Right cardiac atrium (tissue), 5 donors: Measurements from ENCODE around the gene ARFGAP1. TPM values are rescaled to one million over a fixed set of nuclear protein-coding genes. Genes with fewer than 3 reads are reported as not detected.

Experiments used
- ATAC-seq, 2 donors: fragments of 200-7000 bp; cut with Tn5 transposase; one replicate each; pipeline versions ENCODE4 v1.8.0 to v1.9.1; 2020; ENCODE audit warnings: moderate library complexity in 2 of 2, mild to moderate bottlenecking in 1 of 2
- DNase-seq, 3 donors: peaks; one replicate each; pipeline ENCODE4 v3.0.0-alpha.2; 2020
- H3K27ac ChIP-seq: one replicate; pipeline ENCODE4 v1.5.1; 2013; ENCODE audit warnings: mild to moderate bottlenecking, low read length, control low read depth, moderate library complexity
- H3K27me3 ChIP-seq: one replicate; pipeline ENCODE4 v1.6.1; 2013; ENCODE audit not compliant: control insufficient read depth, insufficient read depth
- H3K4me1 ChIP-seq: one replicate; pipeline ENCODE4 v1.6.1; 2013; ENCODE audit warnings: low read length; ENCODE audit not compliant: control insufficient read depth, insufficient read depth
- H3K4me3 ChIP-seq: one replicate; pipeline ENCODE4 v1.5.1; 2013; ENCODE audit warnings: low read length, control low read depth
- H3K9me3 ChIP-seq: one replicate; pipeline ENCODE4 v1.6.1; 2013; ENCODE audit warnings: low read length; ENCODE audit not compliant: control insufficient read depth
- WGBS: extraction: QIAGEN DNeasy Blood & Tissue Kit; methylation state at CpG from one replicate; pipeline ENCODE4 v1.1.7; 2013; 5-methylcytosine and 5-hydroxymethylcytosine counted together
- intact Hi-C, 4 donors: fragments of 100-400 bp; cut with DNase I; formaldehyde crosslinking; loops; one replicate each; pipeline versions ENCODE4 v1.11.0 to v1.14.0; 2022 to 2023
- polyA plus RNA-seq: library from polyadenylated mRNA; stranded (reverse); fragments of 200-250 nt; gene quantifications from one replicate; pipeline ENCODE4 v1.2.3, GENCODE V29; 2013
- total RNA-seq, 4 donors: library from RNA; stranded (reverse); fragmentation: NEBNext Ultra II Directional; extraction: Animal tissue kit (Norgen Biotek cat#: 25700); gene quantifications; one replicate each; pipeline ENCODE4 v1.2.1, GENCODE V29; 2021
- donor health status: healthy with polysubstance abuse.
- donor health status: DM: no; HTN: yes; CAD: no.
- donor health status: DM: no; HTN: no; CAD: no.
- donor health status: DM: no; HTN: yes; CAD: no; lungs with severe emphysema.
- donor health status: DM: yes; HTN: yes; CAD: no.

ARFGAP1 gene
- total and polyA plus RNA-seq, 5 donors, result 36.9 to 50.7 (median 39.9) TPM

- H3K9me3 ChIP-seq, result no peaks in the 10 kb centered on the region
- peak overlapping the region; percentile 41 for H3K4me3 ChIP-seq
- no peak overlapping the region for H3K27ac ChIP-seq
- ATAC-seq, result peak in 1 of 2 donors; percentile 34
- DNase-seq, result no peak
- WGBS, result 1% methylated on average over 89 of the region's 89 CpGs
- no peaks in the 10 kb centered on the region for H3K4me1 ChIP-seq
- H3K27me3 ChIP-seq, result no peaks in the 10 kb centered on the region
- intact Hi-C loops, result no loop called here
Measured at GRCh38 chr20:63253438-63254231, 19.0 kb upstream of the ARFGAP1 start.

GRCh38 chr20:63254232-63254605 is 18.4 kb upstream of the ARFGAP1 start, which contains the start of gene NKAIN4:
NKAIN4 (minus strand) TSS chr20:63254463; CDS start chr20:63254450, 13 bp downstream.
- H3K9me3 ChIP-seq, result no peaks in the 10 kb centered on the region
- WGBS, result 3% methylated on average over 43 of the region's 46 CpGs
- DNase-seq, result no peak
- peak within 1 kb of the TSS; percentile 41 for H3K4me3 ChIP-seq
- H3K27me3 ChIP-seq, result no peaks in the 10 kb centered on the region
- no peaks in the 10 kb centered on the region for H3K4me1 ChIP-seq
- no peak for ATAC-seq
- H3K27ac ChIP-seq, result no peak within 1 kb of the TSS
- intact Hi-C loops, result no loop called here

GRCh38 chr20:63254606-63255384 is 17.8 kb upstream of the ARFGAP1 start:
- H3K9me3 ChIP-seq, result no peaks in the 10 kb centered on the region
- no peaks in the 10 kb centered on the region for H3K27me3 ChIP-seq
- intact Hi-C loops, result no loop called here
- 8% methylated on average over 56 of the region's 56 CpGs for WGBS
- no peak for ATAC-seq
- DNase-seq, result no peak
- no peaks in the 10 kb centered on the region for H3K4me1 ChIP-seq
- H3K4me3 ChIP-seq, result peak overlapping the region; percentile 41
- H3K27ac ChIP-seq, result no peak overlapping the region

GRCh38 chr20:63255931-63256704 is 16.5 kb upstream of the ARFGAP1 start:
- Histone ChIP-seq H3K4me3 (no peak overlapping the region), H3K9me3 (no peaks in the 10 kb centered on the region), H3K27ac (no peak overlapping the region), H3K4me1 (no peaks in the 10 kb centered on the region), H3K27me3 (no peaks in the 10 kb centered on the region)
- ATAC-seq, result no peak
- no peak for DNase-seq
- 64% methylated on average over 31 of the region's 31 CpGs for WGBS
- intact Hi-C loops, result no loop called here

- ATAC-seq (no peak), DNase-seq (no peak)
- WGBS, result 91% methylated on average over 4 of the region's 4 CpGs
- intact Hi-C loops, result no loop called here
- H3K4me1 ChIP-seq, result no peaks in the 10 kb centered on the region
- H3K27me3 ChIP-seq, result no peaks in the 10 kb centered on the region
- H3K27ac ChIP-seq, result no peak overlapping the region
- no peak overlapping the region for H3K4me3 ChIP-seq
- no peaks in the 10 kb centered on the region for H3K9me3 ChIP-seq
Measured at GRCh38 chr20:63256954-63257353, 15.7 kb upstream of the ARFGAP1 start.

- intact Hi-C loops, result no loop called here
- DNase-seq (no peak), ATAC-seq (no peak)
- Histone ChIP-seq H3K4me3 (no peak overlapping the region), H3K4me1 (no peaks in the 10 kb centered on the region), H3K27ac (no peak overlapping the region), H3K27me3 (no peaks in the 10 kb centered on the region), H3K9me3 (no peaks in the 10 kb centered on the region)
- WGBS, result 92% methylated on average over 13 of the region's 13 CpGs
Measured at GRCh38 chr20:63257629-63258028, 15.0 kb upstream of the ARFGAP1 start.

- ATAC-seq, result no peak
Measured at GRCh38 chr20:63258781-63259180, 13.8 kb upstream of the ARFGAP1 start.

GRCh38 chr20:63259734-63260460 is 12.7 kb upstream of the ARFGAP1 start:
- intact Hi-C loops, result no loop called here

More at GRCh38 chr20:63258781-63259180, 13.8 kb upstream of the ARFGAP1 start:
- no peaks in the 10 kb centered on the region for H3K9me3 ChIP-seq
- no peaks in the 10 kb centered on the region for H3K27me3 ChIP-seq
- 32% methylated on average over 8 of the region's 8 CpGs for WGBS
- intact Hi-C loops, result no loop called here
- no peak overlapping the region for H3K4me3 ChIP-seq
- DNase-seq, result no peak
- no peak overlapping the region for H3K27ac ChIP-seq
- H3K4me1 ChIP-seq, result no peaks in the 10 kb centered on the region

GRCh38 chr20:63260521-63260920 is 12.1 kb upstream of the ARFGAP1 start:
- intact Hi-C loops, result no loop called here
- Histone ChIP-seq H3K27me3 (no peaks in the 10 kb centered on the region), H3K9me3 (no peaks in the 10 kb centered on the region), H3K4me3 (no peak overlapping the region), H3K27ac (no peak overlapping the region), H3K4me1 (no peaks in the 10 kb centered on the region)
- DNase-seq (no peak), ATAC-seq (no peak)
- WGBS, result 85% methylated on average over 15 of the region's 15 CpGs

More at GRCh38 chr20:63259734-63260460, 12.7 kb upstream of the ARFGAP1 start:
- no peaks in the 10 kb centered on the region for H3K4me1 ChIP-seq
- H3K27ac ChIP-seq, result no peak overlapping the region
- ATAC-seq, result no peak
- no peak overlapping the region for H3K4me3 ChIP-seq
- no peaks in the 10 kb centered on the region for H3K9me3 ChIP-seq
- H3K27me3 ChIP-seq, result no peaks in the 10 kb centered on the region
- DNase-seq, result no peak
- WGBS, result 80% methylated on average over 25 of the region's 25 CpGs

- no peak for DNase-seq
- intact Hi-C loops, result no loop called here
- H3K27me3 ChIP-seq, result no peaks in the 10 kb centered on the region
- H3K4me1 ChIP-seq, result no peaks in the 10 kb centered on the region
- no peak overlapping the region for H3K4me3 ChIP-seq
- no peaks in the 10 kb centered on the region for H3K9me3 ChIP-seq
- no peak overlapping the region for H3K27ac ChIP-seq
- 46% methylated on average over 25 of the region's 25 CpGs for WGBS
- ATAC-seq, result no peak
Measured at GRCh38 chr20:63261060-63261794, 11.4 kb upstream of the ARFGAP1 start.
